IPS DF 4.7 (cell line): ENCODE measurements around the gene MAPKAP1.

Experiments
- DNase-seq: peaks from one replicate; pipeline ENCODE4 v3.0.0-alpha.2; 2013; ENCODE audit warnings: low spot score; ENCODE audit errors: extremely low read depth

Gene MAPKAP1

DNA sequence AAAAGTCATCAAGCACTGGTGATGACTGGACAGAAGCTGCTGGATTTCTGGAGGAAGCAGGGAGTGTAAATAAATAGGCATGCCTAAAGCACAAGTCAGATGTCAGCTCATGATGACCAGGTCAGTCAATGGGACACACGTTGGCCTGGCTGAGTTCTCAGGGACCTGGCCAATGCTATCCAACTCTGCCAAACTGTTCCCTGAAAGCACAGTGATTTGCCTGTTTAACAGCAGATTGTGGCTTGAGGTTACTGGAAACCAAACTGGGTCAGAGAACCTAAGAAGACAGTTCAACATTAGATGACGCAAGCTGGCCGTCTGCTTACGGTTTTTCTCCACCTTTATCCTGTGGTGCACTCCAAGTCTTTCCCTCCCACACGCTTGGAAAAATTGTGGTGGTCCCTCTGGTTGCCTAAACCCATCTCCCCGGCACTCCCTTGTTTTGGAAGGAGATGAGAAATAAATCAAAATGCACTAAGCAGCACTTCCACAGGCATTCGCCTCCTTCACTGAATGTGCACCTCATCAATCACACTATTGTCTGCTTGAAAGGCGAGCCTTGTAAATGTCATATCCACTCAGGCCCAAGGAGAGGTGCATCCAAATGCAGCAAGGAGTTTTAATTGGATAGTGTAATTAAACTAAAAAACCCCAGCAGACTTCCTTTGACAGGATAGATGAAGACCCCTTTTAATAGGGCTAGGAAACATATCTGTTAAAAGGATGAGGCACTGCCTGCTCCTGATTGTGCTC is 245.9 kb downstream of the MAPKAP1 start:
- DNase-seq, result no peak

DNA sequence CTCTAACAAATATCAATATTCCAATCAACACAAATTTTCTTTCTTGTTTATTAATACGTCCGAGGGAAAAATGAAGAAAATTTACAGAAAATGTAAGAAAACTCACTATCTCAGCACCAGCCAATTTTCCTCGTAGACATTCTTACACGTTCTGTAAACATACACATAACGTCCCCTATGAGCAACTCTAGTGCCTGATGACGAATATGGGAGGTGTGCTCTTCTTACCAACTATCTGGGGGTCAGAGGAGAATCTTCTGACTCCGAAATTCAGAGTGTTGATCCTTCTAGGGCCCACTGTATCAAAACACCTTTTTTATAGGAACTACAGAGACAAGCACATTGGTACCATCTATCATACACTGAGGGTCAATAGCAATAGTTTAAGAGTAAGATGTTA is 246.7 kb downstream of the MAPKAP1 start:
- DNase-seq, result no peak

DNA sequence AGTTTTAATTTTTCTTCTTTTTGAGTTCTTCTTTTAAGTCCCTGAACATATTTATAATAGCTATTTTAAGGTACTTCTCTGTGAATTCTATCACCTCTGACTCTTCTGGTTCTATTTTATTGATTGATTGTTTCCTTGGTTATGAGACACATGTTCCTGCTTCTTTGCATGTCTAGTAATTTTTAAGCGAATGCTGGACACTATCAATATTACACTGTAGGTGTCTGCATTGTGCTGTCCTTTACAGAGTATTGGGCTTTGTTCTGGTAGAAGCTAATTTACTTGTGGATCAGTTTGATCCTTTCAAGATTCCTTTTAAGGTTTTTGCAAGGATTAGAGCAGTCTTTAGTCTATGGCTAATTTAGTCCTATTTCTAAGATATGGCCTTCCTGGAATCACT is 249.7 kb downstream of the MAPKAP1 start:
- DNase-seq, result no peak

DNA sequence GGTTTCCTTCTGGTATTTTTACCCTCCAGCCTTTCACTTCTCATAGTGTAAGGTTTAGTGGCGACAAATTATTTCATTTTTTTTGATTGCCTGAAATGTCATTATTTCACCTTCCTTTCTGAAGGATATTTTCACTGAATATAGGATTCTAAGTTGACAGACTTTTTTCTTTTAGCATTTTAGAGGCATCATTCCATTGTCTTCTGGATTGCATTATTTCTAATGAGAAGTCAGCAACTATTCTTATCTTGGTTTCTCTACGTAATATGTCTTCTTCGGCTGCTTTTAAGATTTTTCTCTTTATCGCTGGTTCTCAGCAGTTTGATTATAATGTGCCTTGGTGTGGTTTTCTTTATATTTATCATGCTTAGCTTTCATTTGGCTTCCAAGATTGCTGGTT is 251.1 kb downstream of the MAPKAP1 start:
- DNase-seq, result no peak

DNA sequence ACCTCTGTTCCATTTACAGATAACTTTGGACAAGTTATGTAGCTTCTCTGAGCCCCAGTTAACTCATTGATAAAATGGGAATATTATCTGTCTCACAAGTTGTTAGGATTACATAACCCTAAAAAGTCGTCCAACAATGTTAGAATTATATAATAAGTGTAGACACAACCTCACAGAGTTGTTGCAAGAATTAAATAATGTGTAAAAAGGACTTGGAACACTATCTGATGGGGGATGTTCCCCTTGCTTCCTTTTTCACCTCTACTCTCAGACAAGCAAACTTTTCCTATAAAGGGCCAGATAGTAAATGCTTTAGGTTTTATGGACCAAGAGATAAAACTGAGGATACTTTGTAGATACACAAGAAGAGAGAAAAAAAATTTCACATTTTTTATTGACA is 251.9 kb downstream of the MAPKAP1 start:
- no peak for DNase-seq

DNA sequence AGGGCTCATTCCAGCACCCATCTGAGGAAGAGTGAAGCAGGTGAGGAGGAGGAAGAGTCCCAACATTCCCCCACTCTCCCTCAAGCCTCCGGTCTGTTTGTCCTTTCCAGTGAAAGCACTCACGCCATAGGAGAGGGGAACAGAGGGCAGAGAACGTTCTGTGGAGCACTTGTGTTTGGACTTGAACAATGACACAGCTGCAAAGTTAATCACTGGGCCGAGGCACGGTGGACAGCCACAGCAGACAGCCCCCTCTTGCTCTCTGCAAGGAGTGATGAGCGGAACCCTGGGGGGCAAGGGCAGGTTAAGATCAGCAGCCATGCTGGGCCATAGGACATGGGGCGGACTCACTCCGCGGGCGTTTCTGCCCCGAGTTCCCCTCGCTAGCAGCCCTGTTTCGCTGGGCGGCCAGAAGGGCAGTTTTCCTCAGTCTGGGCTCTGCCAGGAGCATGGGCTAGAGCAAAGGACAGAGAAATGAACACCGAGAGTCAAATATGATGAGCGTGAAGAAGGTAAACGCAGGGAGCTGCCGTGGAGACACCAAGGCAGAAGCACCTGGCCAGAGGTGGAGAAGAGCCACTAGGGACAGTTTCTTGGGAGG is 259.7 kb downstream of the MAPKAP1 start:
- no peak for DNase-seq

DNA sequence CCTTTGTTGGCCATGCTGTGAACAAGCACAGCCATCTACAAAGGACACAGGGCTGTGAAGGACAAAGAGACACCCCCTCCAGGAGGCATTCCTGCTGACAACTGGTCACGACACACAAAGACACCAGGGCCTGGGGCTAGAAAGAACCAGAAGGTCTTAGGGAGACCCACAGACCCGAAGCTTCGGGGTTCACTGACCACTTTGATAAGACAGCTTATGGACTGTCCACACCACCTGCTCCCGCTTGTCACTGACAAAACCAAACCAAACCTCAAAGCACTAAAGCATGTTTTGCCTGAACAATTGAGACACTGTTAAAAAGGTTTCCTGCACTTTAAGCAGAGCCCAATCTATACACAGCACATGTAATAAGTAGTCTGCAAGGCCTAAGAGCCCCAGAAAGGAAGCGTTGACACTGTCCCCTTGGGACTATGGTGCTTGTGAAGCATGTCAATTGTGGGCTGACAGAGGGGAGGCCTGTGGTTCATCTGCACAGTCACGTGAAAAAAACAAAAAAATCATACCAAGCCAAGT is 260.4 kb downstream of the MAPKAP1 start:
- DNase-seq, result no peak

DNA sequence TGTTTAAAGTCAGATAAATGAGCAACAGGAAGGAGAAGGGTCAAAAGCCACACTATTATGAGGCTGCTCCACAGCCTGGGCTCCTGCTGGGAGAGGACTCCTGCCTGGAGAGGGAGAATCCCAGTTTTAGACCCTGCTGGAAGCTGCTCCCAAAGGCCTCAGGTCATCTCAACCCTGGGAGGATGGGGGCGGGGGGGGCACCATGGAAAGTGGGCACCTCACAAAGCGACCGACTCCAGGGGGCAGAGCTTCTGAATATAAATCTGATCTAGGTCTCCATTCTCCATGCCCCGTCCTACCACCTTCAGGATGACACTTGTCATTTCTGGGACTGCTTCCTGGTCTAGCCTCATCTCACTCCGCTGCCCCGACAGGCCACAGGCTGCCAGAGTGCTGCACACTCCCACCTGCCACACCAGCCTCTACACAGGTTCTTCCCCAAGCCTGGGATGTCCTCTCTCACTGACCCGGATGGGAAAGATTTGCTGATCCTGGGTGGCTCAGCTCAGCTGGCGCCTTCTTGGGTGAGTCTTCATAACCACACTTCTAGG is 262.0 kb downstream of the MAPKAP1 start:
- DNase-seq, result no peak

DNA sequence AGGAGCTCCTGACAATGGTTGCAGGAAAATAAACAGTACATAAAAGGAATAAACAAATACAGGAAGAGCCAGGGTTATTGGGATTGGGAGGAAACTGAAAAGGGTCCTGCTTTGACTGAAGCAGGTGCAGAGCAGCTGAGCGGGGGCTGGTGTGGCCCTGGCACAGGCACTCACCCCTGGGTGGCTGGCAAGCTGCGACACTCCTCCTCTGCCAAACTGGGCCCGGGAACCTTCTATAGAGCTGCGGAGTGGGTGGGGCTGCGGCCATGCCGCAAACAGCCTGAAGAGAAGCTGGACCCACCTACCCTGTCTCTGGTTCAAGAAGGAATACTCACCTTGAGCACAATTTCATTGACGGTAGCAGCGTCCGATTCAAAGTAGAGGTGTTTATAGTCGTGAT is 262.8 kb downstream of the MAPKAP1 start:
- DNase-seq, result no peak

DNA sequence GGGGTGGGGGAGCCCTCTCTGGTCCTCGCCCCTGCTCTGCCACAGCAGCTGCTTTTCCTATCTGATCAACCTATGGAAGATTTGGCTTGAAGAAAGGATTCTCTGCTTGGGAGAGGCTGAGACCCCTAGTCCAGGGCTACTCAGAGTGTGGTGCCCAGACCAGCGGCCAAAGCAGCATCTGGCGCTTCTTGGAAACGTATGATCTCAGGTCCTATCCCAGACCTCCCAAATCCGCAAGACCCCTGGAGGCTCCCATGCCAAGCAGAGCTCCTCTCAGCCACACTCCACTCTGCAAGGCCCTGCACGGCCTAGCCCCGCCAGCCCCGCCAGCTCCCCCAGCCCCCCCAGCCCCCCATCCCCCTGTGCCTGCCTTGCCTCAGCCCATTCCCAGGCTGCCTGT is 263.6 kb downstream of the MAPKAP1 start:
- no peak for DNase-seq

DNA sequence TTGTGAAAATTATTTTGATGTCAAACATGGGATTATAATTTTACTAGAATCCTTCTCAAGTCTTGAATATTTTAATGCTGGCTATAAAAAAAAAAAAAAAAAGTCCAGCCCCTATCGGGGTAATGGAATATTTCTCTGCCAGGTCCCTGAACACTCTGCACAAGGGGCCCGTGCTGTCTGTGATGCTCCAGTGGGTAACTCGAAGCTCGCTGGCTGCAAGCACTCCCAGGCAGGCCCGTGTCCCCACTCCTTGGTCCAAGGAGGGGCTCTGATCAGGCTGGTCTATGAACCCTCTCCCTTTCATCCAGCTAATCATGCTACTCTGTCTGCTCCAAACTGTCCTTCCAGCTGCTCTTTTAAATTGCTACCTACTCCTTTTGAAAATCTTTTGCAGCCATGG is 264.6 kb downstream of the MAPKAP1 start:
- no peak for DNase-seq

DNA sequence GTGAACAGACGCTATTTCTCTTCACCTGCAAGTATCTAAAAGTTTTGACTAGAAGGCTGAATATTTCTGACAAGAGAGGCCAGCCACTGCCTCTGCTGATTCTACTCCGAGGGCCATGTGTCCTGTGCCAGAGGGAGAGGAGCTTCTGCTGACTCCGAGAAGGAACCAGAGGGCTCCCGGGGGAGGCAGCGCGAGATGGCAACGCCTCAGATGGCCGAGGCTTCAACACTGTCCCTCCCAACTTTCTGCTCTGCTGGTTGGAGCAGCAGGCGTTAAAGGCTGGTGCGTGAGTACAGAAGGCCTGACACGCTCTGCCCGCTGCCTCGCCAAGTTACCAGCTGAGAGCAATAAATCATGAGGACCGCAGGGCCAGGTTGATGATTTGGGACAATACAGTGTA is 266.6 kb downstream of the MAPKAP1 start:
- DNase-seq, result no peak

DNA sequence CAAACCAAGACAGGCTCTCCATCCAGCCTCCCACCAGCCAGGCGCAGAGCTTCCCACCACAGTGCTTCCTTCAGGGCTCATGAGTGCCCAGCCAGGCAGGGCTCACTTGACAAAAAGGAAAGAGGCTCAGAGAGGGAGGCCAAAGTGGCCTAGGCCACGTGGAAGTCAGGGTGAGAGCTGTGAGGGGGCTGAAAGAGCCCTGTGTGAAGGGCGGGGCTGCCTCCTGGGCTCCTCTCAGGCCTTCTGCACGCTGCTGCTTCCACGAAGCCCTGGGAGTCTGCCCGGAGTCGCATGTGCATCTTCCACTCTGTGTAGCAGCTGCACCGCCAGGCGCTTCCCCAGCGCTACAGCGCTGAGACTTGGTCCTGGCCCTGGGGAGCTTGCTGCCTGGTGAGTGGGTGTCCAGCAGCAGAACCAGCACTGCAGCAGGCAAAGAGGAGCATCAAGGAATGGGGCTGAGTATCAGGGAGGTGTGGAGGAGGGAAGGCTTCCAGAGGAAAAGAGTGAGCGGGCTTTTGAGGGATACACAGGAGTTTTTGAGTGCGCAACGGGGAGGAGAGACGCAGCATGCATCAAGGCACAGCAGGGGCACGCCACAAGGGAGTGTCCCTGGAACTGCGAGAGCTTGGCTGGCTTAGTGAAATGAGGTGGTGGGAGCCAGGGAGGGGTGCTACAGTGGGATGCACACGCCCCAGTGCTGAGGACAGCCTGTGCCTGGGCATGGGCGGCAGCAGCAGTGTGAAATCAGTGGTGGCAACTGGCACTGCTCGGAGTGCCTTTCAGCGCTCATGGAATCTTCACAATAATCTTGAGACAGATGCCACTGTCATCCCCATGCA is 267.4 kb downstream of the MAPKAP1 start:
- no peak for DNase-seq

DNA sequence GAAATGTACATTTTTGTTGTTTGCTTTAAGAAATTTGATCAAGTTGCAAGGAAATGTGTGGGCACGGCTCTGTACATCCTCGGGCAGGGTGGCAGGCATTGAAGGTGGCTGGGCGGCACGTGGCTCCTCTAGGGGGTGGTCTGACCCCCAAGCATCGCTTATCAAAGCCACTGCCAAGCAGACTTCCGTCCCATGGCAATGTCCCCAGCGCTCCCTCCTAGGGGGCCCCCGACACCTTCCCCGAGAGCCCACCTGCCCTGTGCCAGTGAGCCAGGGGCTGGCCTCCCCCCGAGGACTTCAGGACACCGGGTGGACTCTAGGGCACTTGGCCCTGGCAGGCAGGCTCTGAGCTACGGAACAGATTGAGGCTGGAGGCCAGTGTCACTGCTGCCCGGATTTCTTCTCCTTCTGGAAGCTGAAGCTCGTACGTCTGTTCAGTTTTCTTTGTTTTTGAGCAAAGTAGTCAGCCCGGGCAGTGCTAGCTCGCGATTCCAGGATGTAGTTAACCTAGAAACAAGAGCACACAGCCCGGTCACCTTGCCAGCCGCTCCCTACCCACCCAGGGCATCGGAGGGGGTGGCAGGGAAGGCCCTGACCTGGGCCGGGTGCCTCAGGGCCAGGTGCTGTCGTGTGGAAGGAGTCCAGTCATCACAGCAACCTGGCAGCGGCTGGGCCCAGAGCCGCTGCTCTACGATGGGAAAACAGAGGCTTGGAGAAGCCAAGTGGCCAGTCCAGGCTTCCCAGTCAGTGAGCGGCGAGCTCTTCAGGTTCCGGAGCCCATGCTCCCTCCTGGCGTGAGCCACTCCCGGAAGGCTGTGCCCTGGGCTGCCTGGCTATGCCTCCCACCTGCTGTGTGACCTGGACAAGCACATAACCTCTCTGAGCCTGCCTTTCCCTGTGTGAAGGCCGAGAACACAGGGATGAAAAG is 268.2 kb downstream of the MAPKAP1 start:
- no peak for DNase-seq

DNA sequence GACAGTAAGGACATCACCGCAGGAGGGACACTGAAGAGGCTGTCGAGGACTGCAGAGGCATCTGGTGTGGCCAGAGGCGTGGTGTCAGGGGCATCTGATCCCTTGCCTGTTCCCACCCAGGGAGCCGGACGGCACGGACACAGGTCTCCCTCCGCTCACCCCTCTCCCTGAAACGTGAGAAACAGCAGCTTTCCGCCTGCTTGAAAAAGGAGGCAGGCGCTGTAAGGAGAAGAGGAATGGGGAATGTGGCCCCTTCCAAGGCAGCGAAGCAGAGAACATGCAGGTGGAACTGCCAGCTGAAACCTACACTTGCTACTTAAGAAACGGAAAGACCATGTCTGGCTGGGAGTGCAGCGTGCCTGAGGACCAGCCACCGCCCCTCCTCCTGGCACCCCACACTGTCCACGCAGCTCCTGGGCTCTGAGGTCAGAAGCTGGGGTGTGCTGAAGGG is 269.2 kb downstream of the MAPKAP1 start:
- DNase-seq, result no peak

DNA sequence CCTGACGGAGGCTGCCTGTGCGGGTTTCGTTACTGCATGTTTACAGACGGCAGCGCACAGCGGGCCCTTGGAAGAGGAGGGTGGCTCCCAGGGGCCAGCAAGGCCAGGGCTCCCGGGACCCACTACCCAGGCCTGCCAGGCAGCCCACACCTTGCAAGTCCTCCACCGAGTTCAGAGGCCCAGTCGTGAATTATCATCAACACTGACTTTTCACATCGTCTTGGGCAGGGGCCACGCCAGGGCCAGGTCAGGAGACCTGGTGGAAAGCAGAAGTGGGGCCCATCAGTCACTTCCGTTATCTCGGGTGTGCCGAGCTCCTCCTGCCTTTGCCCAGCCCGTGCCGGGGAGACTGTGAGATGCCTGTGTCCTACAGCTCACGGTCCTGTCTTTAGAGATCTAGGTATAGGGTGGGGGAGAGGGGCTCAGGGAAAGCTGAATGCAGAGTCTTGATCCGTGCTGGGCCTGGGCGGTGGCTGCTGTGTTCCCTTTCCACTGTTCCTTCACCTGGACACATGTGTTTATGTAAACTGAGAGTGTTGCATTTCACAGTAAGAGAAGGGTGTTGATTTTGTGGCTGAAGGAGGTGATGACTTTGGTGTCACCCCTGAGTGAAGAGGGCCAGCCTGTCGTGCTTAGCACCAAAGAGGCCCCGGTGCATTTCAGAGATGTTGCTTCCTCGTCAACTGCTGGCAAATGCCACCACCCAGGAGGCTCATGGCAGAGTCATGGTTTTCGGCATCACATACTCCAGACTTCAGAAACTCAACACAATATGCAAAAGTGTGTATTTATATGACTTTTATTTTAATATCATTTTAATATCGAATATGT is 270.2 kb downstream of the MAPKAP1 start:
- DNase-seq, result no peak

DNA sequence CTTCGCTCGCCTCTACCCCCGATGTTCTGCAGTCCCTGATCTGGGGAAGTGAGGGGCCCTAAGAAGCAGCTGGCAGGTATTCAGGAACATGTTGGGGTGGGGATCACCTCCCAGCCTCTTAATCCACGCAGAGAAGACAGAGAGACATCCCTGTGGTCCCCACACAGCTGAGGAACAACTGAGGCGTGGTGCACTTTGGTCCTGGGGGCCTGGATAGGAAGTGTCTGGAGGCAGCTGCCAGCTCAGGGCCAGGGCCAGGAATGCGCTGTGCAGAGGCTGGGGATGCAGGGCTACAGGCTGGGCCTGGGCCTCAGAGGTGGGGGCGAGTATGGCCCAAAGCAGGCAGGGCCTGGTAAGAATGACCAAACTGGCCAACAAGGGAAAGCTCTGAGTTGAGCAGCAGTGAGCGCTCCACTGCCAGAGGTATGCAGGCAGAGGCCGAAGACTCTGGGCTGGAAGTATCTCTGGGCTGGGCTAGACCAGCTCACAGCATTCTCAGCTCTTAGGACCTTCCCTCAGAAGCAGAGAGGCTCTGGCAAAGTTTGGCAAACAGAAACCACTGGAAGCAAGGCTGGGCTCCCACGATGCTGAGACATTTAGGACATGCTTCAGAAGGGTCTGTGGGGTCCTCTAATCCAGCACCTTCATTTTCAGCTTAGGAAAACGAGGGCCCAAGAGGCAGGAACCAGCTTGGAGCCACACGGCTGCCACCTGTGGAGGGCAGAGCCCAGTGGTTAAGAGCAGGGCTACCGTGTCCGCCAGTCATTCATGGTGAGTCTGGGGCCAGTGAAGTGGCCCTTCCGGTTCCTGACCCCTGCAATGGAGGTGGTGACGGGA is 271.0 kb downstream of the MAPKAP1 start:
- no peak for DNase-seq

DNA sequence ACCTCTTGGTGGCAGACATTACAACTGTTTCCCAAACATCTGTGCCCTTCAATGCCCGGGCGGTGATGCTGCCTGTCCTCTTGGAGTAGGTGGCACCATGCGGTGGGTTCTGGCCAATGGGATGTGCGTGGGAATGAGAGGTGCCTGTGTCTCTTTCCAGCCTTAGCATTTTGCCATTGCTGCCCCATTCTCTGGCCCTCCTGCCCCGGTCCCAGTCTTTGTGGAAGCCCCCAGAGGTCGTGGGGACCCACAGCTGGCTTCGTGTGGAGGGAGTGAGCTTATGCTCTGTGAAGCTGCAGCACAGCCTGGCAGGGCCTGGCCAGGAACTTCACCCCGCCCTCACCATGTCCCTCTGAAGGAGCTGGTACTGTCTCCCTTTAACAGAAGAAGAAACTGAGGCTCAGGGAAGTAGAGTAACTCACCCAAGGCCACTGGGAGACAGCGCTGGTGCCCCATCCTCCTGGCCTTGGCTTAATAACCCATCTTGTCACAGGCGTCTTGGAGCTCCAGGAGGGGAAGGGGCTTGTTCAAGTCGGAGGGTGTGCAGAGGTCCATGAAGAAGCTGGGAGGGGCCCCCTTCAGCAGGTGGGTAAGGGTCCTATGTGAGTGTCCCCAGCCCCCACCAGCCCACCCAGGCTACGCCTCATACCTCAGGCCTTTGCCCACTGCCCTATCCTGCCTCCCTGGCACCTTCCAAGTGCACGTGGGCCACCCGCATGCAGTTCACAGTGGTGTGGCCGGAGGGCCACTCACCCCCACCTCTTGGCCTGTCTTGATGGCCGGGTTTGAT is 271.8 kb downstream of the MAPKAP1 start:
- DNase-seq, result no peak
